B cell (primary cell): ENCODE results near the gene MPL. TPM values are rescaled to one million over a fixed set of nuclear protein-coding genes. Genes with fewer than 3 reads are reported as not detected.
"Not testable (repeated sequence)": the region's sequence is repeated elsewhere in the genome, so short reads cannot be mapped to it uniquely, and the experiment has no call there.

Source experiments
- ATAC-seq: fragments of 200-7000 bp; cut with Tn5 transposase; one replicate; pipeline ENCODE4 v1.10.0; 2021; ENCODE audit warnings: low read depth, mild to moderate bottlenecking, moderate number of reproducible peaks, moderate library complexity
- CTCF ChIA-PET: fragments of 350-600 bp; sonication (Branson Sonifier 250); formaldehyde crosslinking; loops from one replicate; lab custom pipeline; 2021; ENCODE audit warnings: antibody characterized with exemption, inconsistent platforms; lab: Charles Lee
- POLR2A ChIA-PET: fragments of 350-600 bp; sonication (Branson Sonifier 250); formaldehyde crosslinking; loops from one replicate; lab custom pipeline; 2021; ENCODE audit warnings: antibody characterized with exemption; lab: Charles Lee
- DNase-seq: peaks from one replicate; pipeline ENCODE4 v3.0.0; 2013
- H2AFZ ChIP-seq: 2 replicates; pipeline ENCODE4 v1.6.1; 2012; ENCODE audit warnings: mild to moderate bottlenecking, low read depth, low read length; ENCODE audit not compliant: insufficient read depth, poor library complexity, severe bottlenecking
- H3K27ac ChIP-seq, 2 donors: 1 replicate in 1 of 2; 2 replicates in 1 of 2; pipeline ENCODE4 v1.5.1; 2012 to 2013; ENCODE audit warnings: low read length in 2 of 2, mild to moderate bottlenecking in 2 of 2, moderate library complexity in 1 of 2
- H3K27me3 ChIP-seq, 4 experiments: fragments of 200-600 bp in 1 of 4; sonication (generic) in 1 of 4; replicated peaks in 1 of 4; 1 replicate in 2 of 4; 2 replicates in 2 of 4; pipeline versions ENCODE4 v1.6.1 to v1.7.0; 2013 to 2016; ENCODE audit warnings: low read length in 3 of 4, mild to moderate bottlenecking in 2 of 4, mixed read lengths in 1 of 4, moderate library complexity in 1 of 4; ENCODE audit not compliant: insufficient read depth in 4 of 4, control insufficient read depth in 3 of 4; ENCODE audit errors: control extremely low read depth in 1 of 4
- H3K36me3 ChIP-seq, 2 experiments: replicated peaks in 1 of 2; 1 replicate in 1 of 2; 2 replicates in 1 of 2; pipeline versions ENCODE4 v1.6.1 to v1.7.1; 2013; ENCODE audit warnings: low read length in 1 of 2; ENCODE audit not compliant: insufficient read depth in 2 of 2, control insufficient read depth in 1 of 2; ENCODE audit errors: control extremely low read depth in 1 of 2, extremely low read depth in 1 of 2
- H3K4me1 ChIP-seq, 2 donors: fragments of 200-600 bp in 1 of 2; sonication (generic) in 1 of 2; 1 replicate in 1 of 2; 2 replicates in 1 of 2; pipeline versions ENCODE4 v1.5.1 to v1.6.1; 2013 to 2017; ENCODE audit warnings: low read length in 2 of 2; ENCODE audit not compliant: control insufficient read depth in 2 of 2, insufficient read depth in 2 of 2
- H3K4me2 ChIP-seq: replicated peaks from 2 replicates; pipeline ENCODE3; 2012; ENCODE audit warnings: mild to moderate bottlenecking, low read depth, low read length; ENCODE audit not compliant: poor library complexity, severe bottlenecking
- H3K4me3 ChIP-seq, 5 experiments: fragments of 200-600 bp in 1 of 5; sonication (generic) in 1 of 5; 1 replicate in 3 of 5; 2 replicates in 2 of 5; pipeline versions ENCODE4 v1.5.1 to v1.7.0; 2011 to 2016; ENCODE audit warnings: low read length in 4 of 5, mild to moderate bottlenecking in 4 of 5, low read depth in 2 of 5, control low read depth in 1 of 5, moderate library complexity in 1 of 5; ENCODE audit not compliant: insufficient read depth in 1 of 5; ENCODE audit errors: control extremely low read depth in 1 of 5, extremely low read depth in 1 of 5
- H3K79me2 ChIP-seq: fragments of 200-600 bp; sonication (generic); one replicate; pipeline ENCODE4 v1.6.0; 2016; ENCODE audit warnings: low read length; ENCODE audit not compliant: control insufficient read depth, insufficient read depth
- H3K9ac ChIP-seq: fragments of 200-600 bp; sonication (generic); 2 replicates; pipeline ENCODE4 v1.6.1; 2017; ENCODE audit warnings: mild to moderate bottlenecking, low read length, moderate library complexity
- H3K9me3 ChIP-seq, 3 donors: one replicate each; pipeline versions ENCODE4 v1.6.1 to v1.7.1; 2013; ENCODE audit warnings: low read length in 2 of 3; ENCODE audit not compliant: control insufficient read depth in 2 of 3, insufficient read depth in 1 of 3; ENCODE audit errors: control extremely low read depth in 1 of 3
- H4K20me1 ChIP-seq: 2 replicates; pipeline ENCODE4 v1.6.0; 2012; ENCODE audit warnings: mild to moderate bottlenecking, low read length; ENCODE audit not compliant: insufficient read depth, control insufficient read depth, poor library complexity, severe bottlenecking
- H3K27ac Mint-ChIP-seq: one replicate; pipeline ENCODE4 v1.8.0; 2021; ENCODE audit warnings: mixed read lengths
- H3K27me3 Mint-ChIP-seq: one replicate; pipeline ENCODE4 v1.8.0; 2021; ENCODE audit warnings: mixed read lengths
- H3K4me1 Mint-ChIP-seq: one replicate; pipeline ENCODE4 v1.8.0; 2021; ENCODE audit warnings: mixed read lengths
- H3K4me3 Mint-ChIP-seq: one replicate; pipeline ENCODE4 v1.8.0; 2021; ENCODE audit warnings: mixed read lengths
- H3K9me3 Mint-ChIP-seq: one replicate; pipeline ENCODE4 v1.8.0; 2022; ENCODE audit warnings: mixed read lengths; ENCODE audit not compliant: insufficient read depth
- EZH2 ChIP-seq: IDR thresholded peaks from 2 replicates; pipeline ENCODE4 v1.6.1; 2012; ENCODE audit warnings: borderline replicate concordance, low read depth, mild to moderate bottlenecking, moderate library complexity, low read length; ENCODE audit not compliant: insufficient read depth, poor library complexity, severe bottlenecking
- WGBS: methylation state at CpG from one replicate; pipeline ENCODE4 v1.1.5; 2013; ENCODE audit warnings: missing lambda C conversion rate; ENCODE audit not compliant: insufficient coverage; 5-methylcytosine and 5-hydroxymethylcytosine counted together
- intact Hi-C: fragments of 100-400 bp; cut with micrococcal nuclease; formaldehyde crosslinking; loops from one replicate; pipeline ENCODE4 v1.10.0; 2022
- polyA plus RNA-seq: library from polyadenylated mRNA; depleted of rRNA; stranded (reverse); fragments of >200 nt; gene quantifications from 2 replicates; pipeline ENCODE4 v1.2.3, GENCODE V29; 2012
- total RNA-seq, 2 donors: library from RNA; stranded (reverse); fragments of 120-200 nt in 1 of 2; gene quantifications; 1 replicate in 1 of 2; 2 replicates in 1 of 2; pipeline versions ENCODE4 v1.2.3 to v1.2.4, GENCODE V29; 2013 to 2022
- TF ChIP-seq, protein P1 (sequence below): fragments of 200-600 bp; IDR thresholded peaks from one replicate; pipeline ENCODE4 v1.8.0; 2022; ENCODE audit warnings: antibody characterized with exemption, mild to moderate bottlenecking

Gene MPL
- total and polyA plus RNA-seq, 2 donors (not counting 1 experiment from before 2014, with no cell fraction given) = not detected

- H3K9me3 ChIP-seq = no peaks in the 10 kb centered on the region
- peak overlapping the region; percentile 97 for H3K27ac Mint-ChIP-seq
- WGBS = no CpG with 5 or more reads among the region's 6 CpGs
- peak overlapping the region; percentile 96 for H3K4me3 Mint-ChIP-seq
- peaks cover 52% of the 10 kb centered on the region for H3K79me2 ChIP-seq
- H4K20me1 ChIP-seq = peaks cover 32% of the 10 kb centered on the region
- H3K9me3 Mint-ChIP-seq = no peaks in the 10 kb centered on the region
- H3K4me1 ChIP-seq = peaks cover 18 to 26% of the 10 kb centered on the region in 2 donors
- ATAC-seq = no peak
- peak overlapping the region; percentile 58 to 82 for H3K27ac ChIP-seq
- peaks cover 45% of the 10 kb centered on the region for H3K4me1 Mint-ChIP-seq
- peak overlapping the region; percentile 100 for H3K4me2 ChIP-seq
- H3K36me3 ChIP-seq = peaks cover 0 to 22% of the 10 kb centered on the region in 2 experiments
- no peaks in the 10 kb centered on the region for H3K27me3 Mint-ChIP-seq
- CTCF ChIA-PET = interaction anchor here (0.7 to 2.5 kb wide), 11 partner anchors 11 to 145 kb away, joined by 3 to 14 read pairs (median 4); partner anchors contain the start of genes MED8 and SZT2
- H3K9ac ChIP-seq = peak overlapping the region; percentile 86
- TF ChIP-seq, protein P1, sequence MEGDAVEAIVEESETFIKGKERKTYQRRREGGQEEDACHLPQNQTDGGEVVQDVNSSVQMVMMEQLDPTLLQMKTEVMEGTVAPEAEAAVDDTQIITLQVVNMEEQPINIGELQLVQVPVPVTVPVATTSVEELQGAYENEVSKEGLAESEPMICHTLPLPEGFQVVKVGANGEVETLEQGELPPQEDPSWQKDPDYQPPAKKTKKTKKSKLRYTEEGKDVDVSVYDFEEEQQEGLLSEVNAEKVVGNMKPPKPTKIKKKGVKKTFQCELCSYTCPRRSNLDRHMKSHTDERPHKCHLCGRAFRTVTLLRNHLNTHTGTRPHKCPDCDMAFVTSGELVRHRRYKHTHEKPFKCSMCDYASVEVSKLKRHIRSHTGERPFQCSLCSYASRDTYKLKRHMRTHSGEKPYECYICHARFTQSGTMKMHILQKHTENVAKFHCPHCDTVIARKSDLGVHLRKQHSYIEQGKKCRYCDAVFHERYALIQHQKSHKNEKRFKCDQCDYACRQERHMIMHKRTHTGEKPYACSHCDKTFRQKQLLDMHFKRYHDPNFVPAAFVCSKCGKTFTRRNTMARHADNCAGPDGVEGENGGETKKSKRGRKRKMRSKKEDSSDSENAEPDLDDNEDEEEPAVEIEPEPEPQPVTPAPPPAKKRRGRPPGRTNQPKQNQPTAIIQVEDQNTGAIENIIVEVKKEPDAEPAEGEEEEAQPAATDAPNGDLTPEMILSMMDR = no peak
- no peak for TF ChIP-seq EZH2
- no peak for DNase-seq
- intact Hi-C loops = loop anchor here (1.0 to 10.0 kb wide), 11 partner anchors 10 to 664 kb away; partner anchors contain the start of genes C1orf50, CDC20, KDM4A and MED8
- POLR2A ChIA-PET = interaction anchor here (0.8 to 2.5 kb wide), 9 partner anchors 10 to 601 kb away, joined by 3 to 34 read pairs (median 4); partner anchors contain the start of genes C1orf50, CDC20, HYI and KDM4A
- peak overlapping the region; percentile 56 to 87 (median 78) for H3K4me3 ChIP-seq
- peak overlapping the region; percentile 87 for H2AFZ ChIP-seq
- no peaks in the 10 kb centered on the region for H3K27me3 ChIP-seq
Observed at GRCh38 chr1:43368646-43369020, 31.0 kb downstream of the MPL start.

GRCh38 chr1:43369779-43370178 lies 32.2 kb downstream of the MPL start:
- H3K9ac ChIP-seq, H3K4me2 ChIP-seq, H3K9me3 ChIP-seq, H2AFZ ChIP-seq, H3K27me3 Mint-ChIP-seq, ATAC-seq, H3K4me3 ChIP-seq, H3K27me3 ChIP-seq, H3K9me3 Mint-ChIP-seq, H3K27ac ChIP-seq, DNase-seq: not testable (repeated sequence)
- H3K36me3 ChIP-seq = peaks cover 0 to 10% of the 10 kb centered on the region in 2 experiments
- H3K27ac Mint-ChIP-seq = peak overlapping the region; percentile 22
- CTCF ChIA-PET = interaction anchor here (0.7 to 2.5 kb wide), 3 partner anchors 124 to 601 kb away, joined by 3 to 14 read pairs (median 3); no protein-coding TSS in a partner anchor
- WGBS = 100% methylated on average over 1 of the region's 6 CpGs
- peaks cover 49% of the 10 kb centered on the region for H3K79me2 ChIP-seq
- peaks cover 28% of the 10 kb centered on the region for H4K20me1 ChIP-seq
- POLR2A ChIA-PET = interaction anchor here (0.6 to 1.1 kb wide), 2 partner anchors 11 to 42 kb away, joined by 3 read pairs; partner anchors contain the start of gene CDC20
- peaks cover 18 to 26% of the 10 kb centered on the region in 2 donors for H3K4me1 ChIP-seq
- intact Hi-C loops = loop anchor here (2.0 to 10.0 kb wide), 5 partner anchors 45 to 663 kb away; partner anchors contain the start of genes C1orf50, KDM4A, P3H1 and SLC2A1
- peak overlapping the region; percentile 14 for H3K4me3 Mint-ChIP-seq
- H3K4me1 Mint-ChIP-seq = peaks cover 45% of the 10 kb centered on the region
